Gastroesophageal sphincter (tissue), 3 donors: ENCODE measurements around the gene IGFBP7.

ENCODE experiments used
- POLR2A ChIP-seq, 2 donors: fragments of 450-650 bp; IDR thresholded peaks; one replicate each; pipeline ENCODE4 v1.6.1; 2017; ENCODE audit warnings: antibody characterized with exemption in 2 of 2, mild to moderate bottlenecking in 2 of 2, moderate library complexity in 1 of 2
- TF ChIP-seq, protein P1 (sequence below), 4 experiments: fragments of 200-600 bp in 2 of 4; fragments of 450-650 bp in 2 of 4; sonication (generic) in 1 of 4; IDR thresholded peaks; one replicate each; pipeline ENCODE4 v1.5.1; 2017 to 2019; ENCODE audit warnings: antibody characterized with exemption in 4 of 4, mild to moderate bottlenecking in 2 of 4, moderate library complexity in 2 of 4

DNA sequence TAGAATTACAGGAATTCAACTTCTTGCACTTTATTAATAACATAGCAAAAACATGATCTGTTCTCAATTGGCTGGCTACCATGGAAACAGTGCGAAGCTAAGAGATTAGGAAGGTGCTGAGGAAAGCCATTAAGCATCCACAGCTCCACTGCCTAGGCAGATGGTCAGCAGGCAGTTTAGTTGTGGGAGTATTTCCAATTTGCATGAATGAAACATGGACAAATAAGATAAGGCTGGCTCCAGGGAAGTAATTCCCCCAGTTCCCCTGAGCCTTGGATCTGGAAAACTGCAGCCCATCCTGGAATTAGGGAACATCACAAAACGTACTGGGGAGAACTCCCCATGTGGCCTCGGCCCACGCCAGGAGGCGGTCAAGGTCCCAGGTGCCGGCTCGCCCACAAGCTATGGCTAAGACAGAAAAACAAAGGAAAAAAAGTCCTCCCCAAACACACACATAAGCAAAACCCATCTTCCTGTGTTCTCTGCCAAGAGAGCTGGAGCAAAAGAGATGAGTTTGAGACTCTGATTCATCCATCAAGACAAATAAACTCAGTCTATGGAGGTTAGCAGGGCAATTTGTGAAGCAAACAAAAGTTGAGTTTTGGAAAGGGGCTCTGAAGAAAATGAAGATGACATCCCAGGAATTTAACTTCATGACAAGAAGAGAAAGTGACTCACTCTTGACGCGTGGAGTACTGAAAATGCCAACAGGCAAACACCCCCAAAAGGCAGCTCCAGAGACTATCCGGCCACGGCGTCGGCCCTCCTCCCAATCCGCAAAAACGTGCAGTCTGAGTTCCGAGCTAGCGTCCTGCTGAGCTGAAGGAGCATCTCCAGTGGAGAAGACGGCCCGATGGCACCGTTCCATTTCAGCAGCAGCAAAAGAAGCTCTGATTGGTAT, 45.1 kb downstream of the IGFBP7 start:
- TF ChIP-seq POLR2A (IDR thresholded peaks at IDR 0.05), result no peak
- TF ChIP-seq, protein P1, sequence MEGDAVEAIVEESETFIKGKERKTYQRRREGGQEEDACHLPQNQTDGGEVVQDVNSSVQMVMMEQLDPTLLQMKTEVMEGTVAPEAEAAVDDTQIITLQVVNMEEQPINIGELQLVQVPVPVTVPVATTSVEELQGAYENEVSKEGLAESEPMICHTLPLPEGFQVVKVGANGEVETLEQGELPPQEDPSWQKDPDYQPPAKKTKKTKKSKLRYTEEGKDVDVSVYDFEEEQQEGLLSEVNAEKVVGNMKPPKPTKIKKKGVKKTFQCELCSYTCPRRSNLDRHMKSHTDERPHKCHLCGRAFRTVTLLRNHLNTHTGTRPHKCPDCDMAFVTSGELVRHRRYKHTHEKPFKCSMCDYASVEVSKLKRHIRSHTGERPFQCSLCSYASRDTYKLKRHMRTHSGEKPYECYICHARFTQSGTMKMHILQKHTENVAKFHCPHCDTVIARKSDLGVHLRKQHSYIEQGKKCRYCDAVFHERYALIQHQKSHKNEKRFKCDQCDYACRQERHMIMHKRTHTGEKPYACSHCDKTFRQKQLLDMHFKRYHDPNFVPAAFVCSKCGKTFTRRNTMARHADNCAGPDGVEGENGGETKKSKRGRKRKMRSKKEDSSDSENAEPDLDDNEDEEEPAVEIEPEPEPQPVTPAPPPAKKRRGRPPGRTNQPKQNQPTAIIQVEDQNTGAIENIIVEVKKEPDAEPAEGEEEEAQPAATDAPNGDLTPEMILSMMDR (IDR thresholded peaks at IDR 0.05), result no peak
